ENCODE data around the gene STXBP1. TPM values are rescaled to one million over a fixed set of nuclear protein-coding genes. Genes with fewer than 3 reads are reported as not detected.

The STXBP1 gene
- total RNA-seq, 1 donor, result 19.9 TPM

DNA sequence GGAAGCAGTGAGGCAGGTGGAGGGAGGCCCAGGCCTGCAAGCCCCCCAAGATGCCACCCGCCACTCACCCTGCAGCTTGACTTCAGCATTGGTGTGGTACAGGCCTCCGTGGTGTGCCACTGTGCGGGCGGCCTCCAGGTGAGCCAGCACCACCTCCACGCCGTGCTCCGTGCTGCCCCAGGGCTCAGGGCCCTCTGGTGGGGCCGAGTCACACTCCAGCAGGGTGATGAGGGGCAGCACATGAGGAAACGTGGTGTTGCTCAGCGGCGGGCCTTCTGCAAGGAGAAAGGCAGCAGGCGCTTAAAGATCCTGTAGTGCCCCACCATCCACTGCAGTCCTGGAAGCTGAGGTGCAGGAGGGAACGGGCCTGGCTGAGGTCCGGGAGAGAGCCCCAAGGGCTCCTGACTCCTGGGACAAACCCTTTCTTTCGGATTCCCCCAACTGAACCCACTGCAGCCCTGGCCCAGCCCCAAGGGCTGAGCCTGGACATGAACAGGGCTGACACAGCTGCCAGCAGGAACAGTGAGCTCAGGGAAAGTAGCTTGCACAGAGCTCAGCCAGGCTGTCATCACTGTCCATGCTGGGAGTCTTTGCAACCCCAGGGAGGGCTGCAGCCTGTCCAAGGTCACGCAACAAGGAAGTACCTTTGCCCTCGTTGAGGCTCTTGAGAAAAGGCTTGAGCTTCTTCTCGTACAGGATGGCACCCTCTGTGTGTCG lies 127.7 kb downstream of the STXBP1 start:
- DNase-seq (ENCODE audit: insufficient read length, low spot score, missing footprints), result no peak
- peak overlapping the region; percentile 57 for H3K4me2 ChIP-seq (ENCODE audit: insufficient read depth, low read length)
- peaks cover 12% of the 10 kb centered on the region for H3K4me1 ChIP-seq (ENCODE audit: insufficient read depth, low read length)
- no peaks in the 10 kb centered on the region for H3K36me3 ChIP-seq (ENCODE audit: insufficient read depth, low read length)
- no peak overlapping the region for H2AFZ ChIP-seq (ENCODE audit: low read length)
- H3K27ac ChIP-seq (ENCODE audit: low read depth, low read length), result peak overlapping the region; percentile 28
- TF ChIP-seq, protein P1, sequence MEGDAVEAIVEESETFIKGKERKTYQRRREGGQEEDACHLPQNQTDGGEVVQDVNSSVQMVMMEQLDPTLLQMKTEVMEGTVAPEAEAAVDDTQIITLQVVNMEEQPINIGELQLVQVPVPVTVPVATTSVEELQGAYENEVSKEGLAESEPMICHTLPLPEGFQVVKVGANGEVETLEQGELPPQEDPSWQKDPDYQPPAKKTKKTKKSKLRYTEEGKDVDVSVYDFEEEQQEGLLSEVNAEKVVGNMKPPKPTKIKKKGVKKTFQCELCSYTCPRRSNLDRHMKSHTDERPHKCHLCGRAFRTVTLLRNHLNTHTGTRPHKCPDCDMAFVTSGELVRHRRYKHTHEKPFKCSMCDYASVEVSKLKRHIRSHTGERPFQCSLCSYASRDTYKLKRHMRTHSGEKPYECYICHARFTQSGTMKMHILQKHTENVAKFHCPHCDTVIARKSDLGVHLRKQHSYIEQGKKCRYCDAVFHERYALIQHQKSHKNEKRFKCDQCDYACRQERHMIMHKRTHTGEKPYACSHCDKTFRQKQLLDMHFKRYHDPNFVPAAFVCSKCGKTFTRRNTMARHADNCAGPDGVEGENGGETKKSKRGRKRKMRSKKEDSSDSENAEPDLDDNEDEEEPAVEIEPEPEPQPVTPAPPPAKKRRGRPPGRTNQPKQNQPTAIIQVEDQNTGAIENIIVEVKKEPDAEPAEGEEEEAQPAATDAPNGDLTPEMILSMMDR (IDR thresholded peaks at IDR 0.05; ENCODE audit: extremely low read depth, low read depth, low read length), result no peak
- H4K20me1 ChIP-seq (ENCODE audit: insufficient read depth, low read length), result no peaks in the 10 kb centered on the region
- H3K9me3 ChIP-seq (ENCODE audit: low read depth, low read length), result no peaks in the 10 kb centered on the region
- no peak overlapping the region for H3K4me3 ChIP-seq (ENCODE audit: insufficient read depth, low read length)
- no peaks in the 10 kb centered on the region for H3K79me2 ChIP-seq (ENCODE audit: insufficient read depth, low read length)
- no peaks in the 10 kb centered on the region for H3K27me3 ChIP-seq (ENCODE audit: insufficient read depth, low read length)

DNA sequence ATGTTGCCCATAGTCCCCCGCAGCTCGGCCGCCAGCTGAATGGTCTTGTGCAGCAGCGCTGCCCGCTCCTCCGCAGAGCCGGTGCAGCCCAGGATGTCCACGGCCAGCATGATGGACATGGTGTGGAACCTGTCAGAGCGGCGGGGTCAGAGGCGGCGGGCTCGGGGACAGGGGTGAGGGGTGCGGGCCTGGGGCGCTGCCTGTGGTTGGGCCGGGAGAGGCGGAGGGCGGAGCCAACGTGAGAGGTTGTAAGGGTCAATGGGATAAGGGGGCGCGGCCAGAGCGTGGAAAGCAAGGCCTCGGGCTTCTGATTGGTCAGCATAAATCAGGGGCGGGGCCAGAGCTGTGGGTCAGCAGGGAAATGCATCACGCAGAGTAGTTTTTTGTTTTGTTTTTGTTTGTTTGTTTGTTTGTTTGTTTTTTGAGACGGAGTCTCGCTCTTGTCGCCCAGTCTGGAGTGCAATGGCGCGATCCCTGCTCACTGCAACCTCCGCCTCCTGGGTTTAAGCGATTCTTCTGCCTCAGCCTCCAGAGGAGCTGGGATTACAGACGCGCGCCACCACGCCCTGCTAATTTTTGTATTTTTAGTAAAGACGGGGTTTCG lies 129.9 kb downstream of the STXBP1 start:
- DNase-seq (ENCODE audit: insufficient read length, low spot score, missing footprints), result no peak
- H3K36me3 ChIP-seq (ENCODE audit: insufficient read depth, low read length), result no peaks in the 10 kb centered on the region
- H3K9me3 ChIP-seq (ENCODE audit: low read depth, low read length), result no peaks in the 10 kb centered on the region
- H3K27ac ChIP-seq (ENCODE audit: low read depth, low read length), result no peak overlapping the region
- no peaks in the 10 kb centered on the region for H3K79me2 ChIP-seq (ENCODE audit: insufficient read depth, low read length)
- no peak overlapping the region for H2AFZ ChIP-seq (ENCODE audit: low read length)
- H3K4me1 ChIP-seq (ENCODE audit: insufficient read depth, low read length), result peaks cover 8% of the 10 kb centered on the region
- TF ChIP-seq, protein P1 (IDR thresholded peaks at IDR 0.05; ENCODE audit: extremely low read depth, low read depth, low read length), result no peak
- no peaks in the 10 kb centered on the region for H3K27me3 ChIP-seq (ENCODE audit: insufficient read depth, low read length)
- H4K20me1 ChIP-seq (ENCODE audit: insufficient read depth, low read length), result no peaks in the 10 kb centered on the region
- H3K4me2 ChIP-seq (ENCODE audit: insufficient read depth, low read length), result peak overlapping the region; percentile 36
- H3K4me3 ChIP-seq (ENCODE audit: insufficient read depth, low read length), result no peak overlapping the region

Other genes with a start within 250 kb of the STXBP1 start
- 5.4 and 6.8 TPM in 2 replicates for gene SLC2A8, start 215.1 kb upstream of the STXBP1 start, total RNA-seq
- 11.9 and 13.3 TPM in 2 replicates for gene ZNF79, start 187.9 kb upstream of the STXBP1 start, total RNA-seq
- gene RPL12, start 160.9 kb upstream of the STXBP1 start, total RNA-seq, result 1,103 and 1,259 TPM in 2 replicates
- gene LRSAM1, start 160.8 kb upstream of the STXBP1 start, total RNA-seq, result 12.3 and 13.0 TPM in 2 replicates
- not detected in 2 replicates for gene CFAP157, start 94.7 kb downstream of the STXBP1 start, total RNA-seq
- gene PTRH1, start 103.4 kb downstream of the STXBP1 start, total RNA-seq, result 12.7 and 16.3 TPM in 2 replicates
- gene TTC16, start 103.8 kb downstream of the STXBP1 start, total RNA-seq, result under 0.01 TPM in 1 of 2 replicates, not detected in the other
- gene TOR2A, start 123.0 kb downstream of the STXBP1 start, total RNA-seq, result 3.8 and 4.7 TPM in 2 replicates
- 0.29 and 0.36 TPM in 2 replicates for gene SH2D3C, start 166.4 kb downstream of the STXBP1 start, total RNA-seq
- gene CDK9, start 173.8 kb downstream of the STXBP1 start, total RNA-seq, result 54.8 and 56.1 TPM in 2 replicates
- gene FPGS, start 190.6 kb downstream of the STXBP1 start, total RNA-seq, result 87.5 and 98.1 TPM in 2 replicates
- gene ENG, start 242.4 kb downstream of the STXBP1 start, total RNA-seq, result 60.8 and 87.5 TPM in 2 replicates